Activated CD8-positive, alpha-beta memory T cell treated with anti-CD3 and anti-CD28 coated beads, Interleukin-2, amount 50 U/mL, for 1 hour (primary cell): ENCODE measurements around the gene GADD45GIP1.
A peak's percentile ranks its signal among the peaks of the same experiment; 100 is the strongest.
"Not testable (repeated sequence)": the region's sequence is repeated elsewhere in the genome, so short reads cannot be mapped to it uniquely, and the experiment has no call there.

Source experiments
- DNase-seq: peaks from one replicate; pipeline ENCODE4 v3.0.0-alpha.2; 2020; ENCODE audit errors: extremely low read depth

GADD45GIP1 gene

DNA sequence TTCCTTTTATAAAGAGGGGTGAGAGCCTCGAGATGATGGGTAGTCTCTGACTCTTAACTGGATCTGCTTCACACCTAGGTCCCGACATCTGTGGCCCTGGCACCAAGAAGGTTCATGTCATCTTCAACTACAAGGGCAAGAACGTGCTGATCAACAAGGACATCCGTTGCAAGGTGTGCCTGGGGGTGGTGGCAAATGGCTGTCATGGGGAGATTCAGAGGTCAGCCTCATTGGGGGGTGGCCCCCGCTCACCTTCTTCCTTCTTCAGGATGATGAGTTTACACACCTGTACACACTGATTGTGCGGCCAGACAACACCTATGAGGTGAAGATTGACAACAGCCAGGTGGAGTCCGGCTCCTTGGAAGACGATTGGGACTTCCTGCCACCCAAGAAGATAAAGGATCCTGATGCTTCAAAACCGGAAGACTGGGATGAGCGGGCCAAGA lies 17.0 kb downstream of the GADD45GIP1 start:
- DNase-seq = no peak

DNA sequence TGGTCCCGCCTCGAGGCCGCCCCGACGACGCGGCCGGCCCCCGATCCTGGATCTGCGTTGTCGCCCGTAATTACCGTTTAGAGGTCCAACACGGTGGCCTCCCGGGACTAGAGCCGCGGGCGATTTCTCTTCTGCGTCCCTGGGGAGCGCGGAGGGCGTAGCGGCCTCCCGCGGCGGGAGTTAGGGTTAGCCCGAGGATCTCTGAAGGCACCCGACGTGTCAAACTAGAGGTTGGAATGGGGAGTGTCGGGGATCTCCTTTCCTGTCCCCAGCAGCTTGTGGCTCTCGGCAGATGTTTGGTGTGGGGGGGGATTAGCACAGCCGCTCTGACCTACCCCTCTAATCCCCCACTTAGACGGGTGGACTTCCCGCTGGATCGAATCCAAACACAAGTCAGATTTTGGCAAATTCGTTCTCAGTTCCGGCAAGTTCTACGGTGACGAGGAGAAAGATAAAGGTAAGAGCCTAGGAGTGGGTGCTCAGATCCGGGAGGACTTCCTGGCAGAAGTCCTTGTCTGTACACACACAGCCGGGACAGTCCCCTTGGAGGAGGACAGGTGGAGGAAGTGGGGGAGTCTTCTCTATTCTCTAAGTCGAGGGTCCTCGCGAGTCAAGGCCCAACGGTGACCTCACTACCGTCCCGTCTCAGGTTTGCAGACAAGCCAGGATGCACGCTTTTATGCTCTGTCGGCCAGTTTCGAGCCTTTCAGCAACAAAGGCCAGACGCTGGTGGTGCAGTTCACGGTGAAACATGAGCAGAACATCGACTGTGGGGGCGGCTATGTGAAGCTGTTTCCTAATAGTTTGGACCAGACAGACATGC lies 18.0 kb downstream of the GADD45GIP1 start:
- DNase-seq = no peak

DNA sequence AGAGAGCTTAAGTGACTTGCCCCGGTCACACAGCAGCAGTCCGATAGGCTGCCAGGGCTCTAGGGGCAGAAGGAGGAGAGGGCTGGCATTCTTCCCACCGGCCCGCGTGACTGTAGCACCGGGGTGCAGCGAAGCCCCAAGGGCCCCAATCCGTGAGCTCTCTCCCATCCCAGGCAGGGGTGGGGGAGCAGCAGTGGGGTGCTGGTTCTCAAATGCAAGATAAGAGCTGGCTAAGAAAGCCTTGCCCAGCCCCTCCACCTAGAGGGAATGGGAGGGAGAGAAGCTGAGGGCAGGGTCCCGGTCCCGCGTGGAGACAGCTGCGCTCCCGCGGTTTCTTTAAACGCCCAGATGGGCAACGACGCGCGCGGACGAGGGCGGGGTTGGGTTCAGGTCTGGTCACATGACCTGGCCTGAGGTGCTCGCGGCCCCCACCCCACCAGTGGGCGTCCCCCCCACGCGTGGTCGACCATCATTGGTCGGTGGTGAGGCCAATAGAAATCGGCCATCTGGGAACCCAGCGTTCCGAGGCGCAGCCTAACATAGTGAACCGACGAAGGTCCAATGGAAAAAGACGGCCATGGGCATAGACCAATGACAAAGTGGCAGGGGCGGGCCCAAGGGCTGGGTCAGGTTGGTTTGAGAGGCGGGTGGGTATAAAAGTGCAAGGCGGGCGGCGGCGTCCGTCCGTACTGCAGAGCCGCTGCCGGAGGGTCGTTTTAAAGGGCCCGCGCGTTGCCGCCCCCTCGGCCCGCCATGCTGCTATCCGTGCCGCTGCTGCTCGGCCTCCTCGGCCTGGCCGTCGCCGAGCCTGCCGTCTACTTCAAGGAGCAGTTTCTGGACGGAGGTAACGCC lies 18.9 kb downstream of the GADD45GIP1 start, which contains the start of gene CALR:
Gene CALR, plus strand, starts transcription at position 683 of the 852 bp plus-strand sequence. Its CDS starts 71 bp downstream, at position 754.
- peak; percentile 100 for DNase-seq

DNA sequence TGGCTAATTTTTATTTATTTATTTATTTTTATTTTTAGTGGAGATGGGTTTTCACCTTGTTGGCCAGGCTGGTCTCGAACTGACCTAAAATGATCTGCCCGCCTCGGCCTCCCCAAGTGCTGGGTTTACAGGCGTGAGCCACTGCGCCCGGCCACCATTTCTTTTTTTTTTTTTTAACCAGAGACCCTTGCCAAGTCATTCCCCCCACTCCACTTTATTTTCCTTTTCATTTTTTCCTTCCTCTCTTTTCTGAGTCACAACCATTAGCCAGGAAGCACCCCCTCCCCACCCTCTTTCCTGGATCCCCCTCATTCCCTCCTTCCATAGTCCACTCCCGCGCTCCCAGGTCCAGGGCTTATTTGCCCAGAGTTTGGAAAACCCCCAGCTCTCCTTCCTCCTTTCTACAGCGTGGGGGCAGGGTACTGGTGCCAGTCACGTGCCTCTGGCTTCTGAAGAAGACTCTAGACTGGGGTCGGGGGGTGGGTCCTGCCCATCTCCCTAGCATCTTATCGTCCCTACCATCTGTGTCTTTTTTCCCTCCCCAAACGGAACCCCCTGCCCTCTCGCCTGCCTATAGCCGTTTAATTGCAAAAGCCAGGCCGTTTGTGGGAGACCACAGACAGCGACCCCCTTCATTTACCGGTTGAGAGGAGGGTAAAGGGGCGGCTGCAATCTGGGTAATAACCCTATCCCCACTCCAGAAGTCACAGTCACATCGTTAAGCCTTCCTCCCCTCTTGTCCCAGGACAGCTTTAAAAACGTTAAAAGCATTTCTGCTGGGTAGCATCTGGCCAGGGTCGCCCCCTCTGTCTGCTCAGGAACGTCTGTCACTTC lies 19.7 kb downstream of the GADD45GIP1 start:
- no peak for DNase-seq

DNA sequence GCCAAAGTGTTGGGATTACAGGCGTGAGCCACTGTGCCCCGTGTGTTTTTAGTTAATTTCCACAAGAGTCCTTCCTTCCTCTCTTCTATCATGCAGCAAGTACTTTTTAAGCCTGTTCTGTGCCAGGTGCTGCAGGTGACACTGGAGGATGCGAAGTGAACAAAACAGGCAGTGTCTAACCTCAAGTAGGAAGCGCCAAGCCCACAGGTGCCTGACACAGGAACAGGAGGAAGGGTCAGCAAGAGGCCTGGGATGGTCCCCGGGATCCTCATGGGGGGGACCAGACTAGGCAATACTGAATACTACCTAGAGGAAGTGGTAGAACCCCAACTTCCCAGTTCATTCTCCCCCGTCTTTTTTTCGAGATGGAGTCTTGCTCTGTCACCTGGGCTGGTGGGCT lies 20.4 kb downstream of the GADD45GIP1 start:
- DNase-seq = no peak

DNA sequence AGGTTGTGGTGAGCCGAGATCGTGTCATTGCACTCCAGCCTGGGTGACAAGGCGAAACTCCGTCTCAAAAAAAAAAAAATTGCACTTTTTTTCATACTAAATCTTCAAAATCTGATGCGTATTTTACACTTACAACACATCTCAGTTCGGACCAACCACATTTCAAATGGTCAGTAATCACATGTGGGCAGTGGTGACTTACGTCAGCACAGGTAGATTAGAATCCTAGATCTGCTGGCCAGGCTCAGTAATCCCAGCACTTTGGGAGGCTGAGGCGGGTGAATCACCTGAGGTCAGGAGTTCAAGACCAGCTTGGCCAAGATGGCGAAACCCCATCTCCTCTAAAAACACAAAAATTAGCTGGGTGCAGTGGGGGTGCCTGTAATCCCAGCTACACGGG lies 22.0 kb downstream of the GADD45GIP1 start:
- DNase-seq = no peak

DNA sequence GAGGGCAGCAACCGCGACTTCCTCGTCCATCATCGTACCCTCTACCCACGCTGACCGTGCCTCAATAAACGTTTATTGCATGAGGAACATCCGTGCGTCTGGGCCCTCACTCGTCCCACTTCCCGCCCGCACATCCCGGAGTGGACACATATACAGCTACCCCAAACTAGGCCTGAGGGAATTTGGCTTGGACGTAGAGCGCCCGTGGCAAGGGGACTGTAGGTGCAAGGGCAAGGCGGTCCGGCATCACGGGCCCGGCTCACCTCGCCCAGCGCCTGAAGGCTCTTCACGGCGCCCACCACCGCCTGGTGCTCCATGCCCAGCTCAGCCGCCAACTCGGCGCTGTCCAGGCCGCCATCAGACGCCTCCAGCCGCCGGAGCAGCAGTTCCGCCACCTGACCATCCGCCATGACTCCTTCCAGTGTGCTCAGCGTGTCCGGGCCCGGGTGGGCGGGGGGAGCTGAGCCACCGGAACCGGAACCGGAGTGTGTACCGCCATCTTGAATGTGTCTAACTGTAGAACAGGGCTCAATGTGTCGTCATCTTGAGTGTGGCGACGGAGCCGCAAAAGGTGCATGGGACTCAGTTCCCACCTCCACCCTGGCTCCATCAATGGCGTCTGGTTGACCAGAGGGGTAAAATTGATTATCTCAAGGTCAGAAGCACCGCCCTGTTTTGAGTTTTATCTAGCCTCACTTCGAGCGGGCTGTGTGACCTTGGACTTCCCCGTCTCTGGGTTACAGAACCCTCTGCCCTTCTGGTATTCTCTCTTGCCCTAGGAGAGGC lies 23.5 kb downstream of the GADD45GIP1 start, which contains the start of gene FARSA:
Gene FARSA, minus strand, starts transcription at position 425 of the 786 bp plus-strand sequence. Its CDS starts 15 bp downstream, at position 410.
- DNase-seq = peak; percentile 69

DNA sequence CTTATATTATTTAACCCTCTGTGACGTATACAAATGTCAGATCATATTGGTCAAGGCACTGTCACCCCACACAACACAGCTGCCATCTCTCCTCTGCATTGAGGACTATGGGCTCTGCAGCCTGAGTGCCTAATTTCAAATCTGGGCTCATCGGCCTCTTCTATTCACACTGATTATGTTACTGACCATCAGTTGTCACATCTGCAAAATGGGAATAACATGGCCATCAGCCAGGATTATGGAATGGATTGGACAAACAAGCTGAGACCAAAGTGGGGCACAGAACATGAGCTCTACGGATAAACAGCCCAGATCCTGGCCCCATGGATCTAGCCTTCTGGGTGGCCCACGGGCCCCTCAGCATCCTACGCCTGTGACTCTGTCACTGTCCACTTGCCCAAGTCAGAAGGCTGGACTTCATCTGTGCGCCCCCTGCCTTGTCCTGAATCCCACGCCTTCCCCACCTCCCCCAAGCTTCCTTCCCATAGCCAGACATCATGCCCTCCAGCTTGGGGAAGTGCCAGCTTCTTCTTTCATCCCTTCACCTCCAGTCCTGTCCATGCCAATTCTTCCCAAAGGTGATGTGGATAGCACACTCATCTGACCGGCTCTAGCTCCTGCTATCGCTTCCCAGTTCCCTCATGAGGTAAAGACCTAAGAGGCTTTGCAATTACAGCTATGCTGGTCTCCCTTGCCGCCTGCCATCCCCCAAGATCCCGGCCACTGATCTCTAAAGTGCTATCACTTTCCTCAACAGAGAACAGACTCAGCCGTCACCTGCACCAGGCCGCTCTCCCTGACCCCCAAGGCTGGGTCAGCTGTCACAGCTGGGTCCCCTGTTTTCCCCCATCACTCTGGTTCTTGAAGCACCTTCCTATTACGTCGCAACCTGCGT lies 24.4 kb downstream of the GADD45GIP1 start:
- no peak for DNase-seq

DNA sequence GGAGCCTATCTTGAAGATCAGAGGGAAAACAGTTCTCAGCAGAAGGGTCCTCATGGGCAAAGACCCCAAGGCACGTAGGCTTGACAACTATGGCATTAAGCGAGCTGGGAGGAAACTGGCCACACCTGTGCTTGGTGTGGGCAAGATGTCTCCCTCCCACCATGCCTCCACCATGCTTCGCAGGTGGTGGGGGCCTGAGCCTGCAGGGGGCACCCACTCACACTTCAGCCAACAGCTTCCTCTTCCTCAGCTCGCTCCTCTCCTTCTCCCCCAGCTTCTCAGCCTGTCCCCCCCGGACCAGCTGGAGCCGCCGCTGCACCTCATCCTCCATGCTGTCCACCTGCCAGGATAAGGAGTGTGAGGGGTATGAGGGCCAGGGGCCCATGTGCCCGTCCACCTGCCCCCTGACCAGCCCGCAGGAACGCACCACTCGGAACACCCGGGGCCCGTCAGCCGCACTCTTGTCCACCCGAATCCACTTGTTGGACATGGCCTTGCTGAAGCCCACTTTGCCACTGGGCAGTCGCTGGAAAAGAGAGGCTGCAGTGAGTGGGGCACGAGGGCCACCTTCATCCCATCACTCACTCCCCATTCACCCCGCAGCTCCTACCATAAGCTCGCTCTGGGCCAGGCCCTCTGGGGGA lies 26.9 kb downstream of the GADD45GIP1 start:
- DNase-seq = no peak

DNA sequence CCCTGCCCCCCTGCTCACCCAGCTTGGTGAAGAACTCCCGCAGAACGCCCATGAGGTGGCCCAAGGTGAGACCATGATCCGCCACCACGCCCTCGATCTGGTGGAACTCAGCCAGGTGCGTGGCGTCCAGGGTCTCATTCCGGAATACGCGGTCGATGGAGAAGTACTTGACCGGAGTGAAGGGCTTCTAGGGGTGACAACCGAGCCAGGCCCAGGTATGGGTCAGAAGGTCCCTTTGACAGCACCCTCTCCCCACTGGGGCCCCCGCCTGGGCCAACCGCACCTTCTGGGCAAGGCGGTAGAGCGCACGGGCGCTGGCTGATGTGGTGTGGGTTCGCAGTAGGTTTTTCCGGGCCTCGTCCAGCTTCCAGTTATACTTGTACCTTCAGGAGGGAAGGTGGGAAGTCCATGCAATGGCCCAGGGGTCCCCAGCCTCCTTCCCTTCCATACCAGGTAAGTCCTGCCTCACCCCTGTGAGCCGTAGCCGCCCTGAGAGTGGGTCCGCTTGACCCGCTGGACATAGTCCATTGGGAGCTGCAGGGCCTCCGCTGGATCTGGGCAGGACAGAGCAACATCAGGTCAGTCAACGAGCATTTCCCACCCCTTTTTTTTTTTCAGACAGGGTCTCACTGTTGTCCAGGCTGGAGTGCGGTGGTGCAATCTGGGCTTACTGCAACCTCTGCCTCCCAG lies 32.3 kb downstream of the GADD45GIP1 start:
- no peak for DNase-seq

DNA sequence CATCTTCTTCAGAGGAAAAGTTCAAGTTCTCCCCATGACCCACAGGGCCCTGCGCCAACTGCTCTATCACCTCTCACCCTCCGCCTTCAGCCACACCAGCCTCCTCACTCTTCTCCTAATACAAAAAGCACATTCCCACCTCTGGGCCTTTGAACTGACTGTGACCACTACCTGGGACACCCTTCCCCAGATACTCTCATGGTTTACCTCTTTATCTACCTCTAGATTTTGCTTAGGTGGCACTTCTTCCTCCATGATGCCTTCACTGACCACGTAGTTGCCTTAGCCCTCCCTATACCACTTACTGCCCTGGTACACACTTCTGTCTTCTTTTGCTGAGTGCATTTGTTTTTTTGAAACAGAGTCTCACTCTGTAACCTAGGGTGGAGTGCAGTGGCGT lies 34.1 kb downstream of the GADD45GIP1 start:
- DNase-seq = no peak

DNA sequence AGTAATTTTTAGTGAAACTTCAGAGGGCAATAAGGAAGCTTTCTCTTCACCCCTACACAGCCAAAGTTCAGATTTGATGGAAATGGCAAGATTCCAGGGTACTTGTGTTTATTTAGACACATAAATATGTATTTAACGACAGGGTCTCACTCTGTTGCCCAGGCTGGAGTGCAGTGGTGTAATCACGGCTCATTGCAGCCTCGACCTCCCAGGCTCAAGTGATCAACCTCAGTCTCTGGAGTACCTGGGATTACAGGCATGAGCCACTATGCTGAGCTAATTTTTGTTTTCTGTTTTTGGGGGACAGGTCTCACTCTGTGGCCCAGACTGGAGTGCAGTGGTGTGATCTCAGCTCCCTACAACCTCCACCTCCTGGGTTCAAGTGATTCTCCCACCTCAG lies 36.0 kb downstream of the GADD45GIP1 start:
- DNase-seq = no peak

DNA sequence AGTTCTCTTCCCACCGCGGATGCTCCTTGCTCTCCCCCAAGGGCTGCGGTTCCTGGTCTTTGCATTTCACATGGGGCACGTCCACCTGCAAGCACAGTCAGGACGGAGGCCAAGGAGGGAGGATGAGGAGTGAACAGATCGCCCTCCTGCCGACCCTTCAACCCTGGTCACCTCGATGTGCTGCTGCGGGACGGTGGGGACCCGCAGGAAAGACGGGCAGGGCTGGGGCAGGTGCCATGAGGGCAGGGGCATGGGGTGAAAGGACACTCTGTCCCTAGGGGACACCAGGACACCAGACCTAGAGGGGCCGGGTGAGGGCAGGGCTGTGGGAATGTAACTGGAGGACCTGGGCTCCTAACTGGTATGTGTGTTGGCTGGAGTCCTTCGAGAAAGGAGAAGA lies 38.8 kb downstream of the GADD45GIP1 start:
- DNase-seq = no peak

DNA sequence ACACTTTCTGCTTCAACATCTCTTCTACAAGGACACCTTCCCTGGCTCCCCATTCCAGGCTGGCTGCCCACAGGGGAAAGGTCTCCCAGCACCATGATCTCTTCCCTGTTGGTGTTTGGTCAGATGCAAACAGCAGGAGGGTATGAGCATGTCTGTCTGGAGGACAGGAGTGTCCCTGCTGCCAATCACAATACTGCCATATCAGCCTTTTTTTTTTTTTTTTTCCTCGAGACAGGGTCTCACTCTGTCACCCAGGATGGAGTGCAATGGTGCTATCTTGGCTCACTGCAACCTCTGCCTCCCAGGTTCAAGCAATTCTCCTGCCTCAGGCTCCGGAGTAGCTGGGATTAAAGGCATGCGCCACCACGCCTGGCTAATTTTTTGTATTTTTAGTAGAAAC lies 41.2 kb downstream of the GADD45GIP1 start:
- not testable (repeated sequence) for DNase-seq

DNA sequence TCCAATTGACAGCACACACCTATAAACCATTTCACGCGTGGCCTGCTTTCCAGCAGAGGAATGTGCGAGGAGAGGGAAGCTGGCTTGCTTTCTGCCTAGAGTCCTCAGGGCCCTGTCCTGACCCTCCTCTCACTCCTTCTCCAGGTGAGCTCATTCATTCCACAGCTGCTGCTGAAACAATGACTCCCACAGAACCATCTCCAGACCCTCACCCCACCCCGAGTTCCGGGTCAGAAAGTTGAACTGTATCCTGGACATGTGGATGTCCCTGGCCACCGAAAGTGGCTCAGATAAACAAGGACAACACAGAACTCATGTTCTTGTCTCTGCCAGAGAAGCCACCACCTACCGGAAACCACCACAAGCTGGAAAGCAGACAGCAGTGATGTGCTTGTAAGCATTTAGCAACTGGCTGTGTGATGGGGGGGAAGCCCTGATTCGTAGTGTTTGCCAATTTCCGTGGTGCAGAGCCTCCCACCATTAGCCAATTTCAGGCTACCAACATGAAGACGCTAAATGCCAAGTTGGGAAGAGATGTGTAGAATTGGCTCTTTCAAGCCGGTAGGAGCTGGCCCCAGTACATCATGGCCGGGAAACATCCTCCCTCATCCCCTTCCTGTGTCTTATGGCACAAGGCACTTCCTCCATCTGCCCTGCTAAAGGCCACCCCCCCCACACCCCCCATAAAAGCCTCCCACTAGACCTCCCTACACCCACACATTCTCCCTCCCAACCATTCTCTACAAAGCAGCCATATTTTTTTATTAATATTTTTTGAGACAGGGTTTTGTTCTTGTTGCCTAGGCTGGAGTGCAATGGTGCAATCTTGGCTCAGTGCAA lies 43.0 kb downstream of the GADD45GIP1 start:
- no peak for DNase-seq

DNA sequence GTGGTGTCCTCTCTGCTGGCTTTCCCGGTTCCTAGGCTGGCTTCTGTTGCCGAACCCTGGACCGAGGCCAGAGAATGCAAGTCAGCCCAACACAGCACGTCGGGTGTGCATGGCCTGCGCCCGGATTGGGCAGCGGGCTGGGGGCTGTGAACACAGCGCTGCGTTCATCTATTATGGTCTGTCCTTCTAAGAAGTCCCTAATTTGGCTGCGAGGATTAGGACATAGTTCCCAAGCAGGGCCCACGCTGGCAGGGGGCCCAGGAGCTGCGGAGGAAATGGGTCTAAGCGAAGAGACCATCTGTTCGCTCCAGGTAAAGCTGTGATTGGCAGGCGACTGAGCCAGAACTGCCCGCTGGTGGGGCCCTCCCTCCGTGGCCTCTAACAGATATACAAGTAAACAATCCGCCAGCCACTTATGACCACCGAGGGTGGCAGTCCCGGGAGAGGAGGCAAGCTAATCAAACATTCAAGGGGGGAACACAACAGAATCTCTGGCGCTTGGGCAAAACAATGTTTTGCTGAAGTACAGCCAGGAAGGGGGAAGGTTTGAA lies 43.9 kb downstream of the GADD45GIP1 start:
- DNase-seq = no peak

DNA sequence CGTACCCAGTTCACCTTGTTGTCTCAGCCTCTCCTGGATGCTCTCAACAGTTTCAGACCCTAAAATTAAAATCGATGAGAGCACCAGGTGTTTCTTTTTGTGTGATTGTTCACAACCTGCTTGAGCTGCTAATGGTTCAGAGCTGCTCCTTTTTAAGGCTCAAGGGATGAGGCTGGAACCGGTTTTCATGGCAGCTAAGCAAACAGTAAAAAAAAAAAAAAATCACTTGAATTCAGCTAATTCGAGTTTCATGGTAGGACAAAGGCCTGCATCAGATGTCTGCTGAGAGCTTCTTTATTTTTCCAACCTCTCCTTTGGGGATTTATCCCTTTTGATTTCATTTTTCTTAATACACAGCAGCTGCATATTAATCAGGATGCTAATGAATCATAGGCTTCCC lies 44.5 kb downstream of the GADD45GIP1 start:
- DNase-seq = no peak
